IPS-11a (cell line): ENCODE results near the gene FSD1L.

Experiments
- H3K4me3 ChIP-seq: one replicate; pipeline ENCODE4 v1.5.1; 2013; ENCODE audit warnings: low read depth, low read length, control low read depth

The FSD1L gene

GRCh38 chr9:105447814-105448812, at the start of gene FSD1L:
Gene FSD1L (plus strand): TSS chr9:105448034. CDS start chr9:105448221, 187 bp downstream.
- peak within 1 kb of the TSS; percentile 79 for H3K4me3 ChIP-seq

- no peak overlapping the region for H3K4me3 ChIP-seq
These were observed 48.7 kb upstream of the FSD1L start for GRCh38 chr9:105399117-105399516.

- H3K4me3 ChIP-seq = no peak overlapping the region
These were observed 46.2 kb upstream of the FSD1L start for GRCh38 chr9:105401651-105402050.

GRCh38 chr9:105403552-105404248, 44.1 kb upstream of the FSD1L start:
- H3K4me3 ChIP-seq = no peak overlapping the region

- H3K4me3 ChIP-seq = no peak overlapping the region
These were observed 42.2 kb upstream of the FSD1L start for GRCh38 chr9:105405514-105406131.

GRCh38 chr9:105406369-105406768, 41.5 kb upstream of the FSD1L start:
- H3K4me3 ChIP-seq = no peak overlapping the region

- no peak overlapping the region for H3K4me3 ChIP-seq
These were observed 34.3 kb upstream of the FSD1L start for GRCh38 chr9:105413525-105413924.

GRCh38 chr9:105414947-105415661, 32.7 kb upstream of the FSD1L start:
- H3K4me3 ChIP-seq = no peak overlapping the region

- no peak overlapping the region for H3K4me3 ChIP-seq
These were observed 32.2 kb upstream of the FSD1L start for GRCh38 chr9:105415662-105415980.

- no peak overlapping the region for H3K4me3 ChIP-seq
These were observed 31.0 kb upstream of the FSD1L start for GRCh38 chr9:105416840-105417239.

GRCh38 chr9:105418588-105419500, 29.0 kb upstream of the FSD1L start:
- H3K4me3 ChIP-seq = no peak overlapping the region

GRCh38 chr9:105419816-105420597, 27.8 kb upstream of the FSD1L start:
- H3K4me3 ChIP-seq = no peak overlapping the region

- H3K4me3 ChIP-seq = no peak overlapping the region
These were observed 26.7 kb upstream of the FSD1L start for GRCh38 chr9:105421154-105421553.

GRCh38 chr9:105421864-105422263, 26.0 kb upstream of the FSD1L start:
- H3K4me3 ChIP-seq = no peak overlapping the region

GRCh38 chr9:105425816-105426433, 21.9 kb upstream of the FSD1L start:
- H3K4me3 ChIP-seq = no peak overlapping the region

GRCh38 chr9:105426657-105427056, 21.2 kb upstream of the FSD1L start:
- H3K4me3 ChIP-seq = no peak overlapping the region

- H3K4me3 ChIP-seq = no peak overlapping the region
These were observed 16.2 kb upstream of the FSD1L start for GRCh38 chr9:105431424-105432246.
